Inflammatory macrophage treated with lipopolysaccharide for 1 hour (primary cell): ENCODE measurements around the gene B3GALT6.
A peak's percentile ranks its signal among the peaks of the same experiment; 100 is the strongest.

ENCODE experiments used
- DNase-seq, 2 donors: peaks; one replicate each; pipeline ENCODE4 v3.0.0-alpha.2; 2020 to 2022

The B3GALT6 gene

DNA sequence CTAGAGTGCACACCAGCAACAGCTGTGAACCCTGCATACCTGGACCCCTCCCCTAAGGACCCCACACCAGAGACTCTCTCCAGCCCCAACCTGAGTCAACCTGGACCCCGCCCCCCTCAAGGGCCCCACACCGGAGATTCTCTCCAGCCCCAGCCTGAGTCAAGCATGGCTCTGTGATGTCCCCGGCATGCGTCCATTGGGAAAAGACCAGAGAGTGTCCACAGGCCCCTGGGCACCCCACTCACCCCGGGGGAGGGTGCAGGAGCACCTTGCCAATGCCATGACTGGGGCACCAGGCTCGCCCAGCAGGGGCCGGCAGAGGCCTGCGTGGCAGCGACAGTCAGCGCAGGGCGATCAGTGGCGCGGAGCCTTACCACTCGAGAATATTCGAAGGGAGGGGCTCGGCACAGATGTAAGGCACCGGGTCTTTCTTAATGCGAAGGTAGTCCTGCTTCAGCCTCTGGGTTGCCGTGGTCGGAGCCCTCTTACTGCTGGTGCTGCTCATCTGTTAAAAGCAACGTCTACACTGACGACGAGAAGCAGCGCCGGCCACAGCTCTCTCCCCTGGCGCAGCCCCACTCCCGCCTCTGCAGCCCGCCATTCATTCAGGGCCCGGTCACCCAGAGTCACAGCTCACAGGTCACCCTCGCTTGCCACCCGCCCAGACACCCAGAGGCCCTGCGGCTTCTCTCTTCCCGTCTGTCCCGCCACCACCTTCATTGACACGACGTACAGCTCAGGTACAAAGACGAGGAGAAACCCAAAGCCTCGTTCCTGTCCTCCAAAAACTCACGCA, 35.6 kb downstream of the B3GALT6 start:
- DNase-seq, result no peak

DNA sequence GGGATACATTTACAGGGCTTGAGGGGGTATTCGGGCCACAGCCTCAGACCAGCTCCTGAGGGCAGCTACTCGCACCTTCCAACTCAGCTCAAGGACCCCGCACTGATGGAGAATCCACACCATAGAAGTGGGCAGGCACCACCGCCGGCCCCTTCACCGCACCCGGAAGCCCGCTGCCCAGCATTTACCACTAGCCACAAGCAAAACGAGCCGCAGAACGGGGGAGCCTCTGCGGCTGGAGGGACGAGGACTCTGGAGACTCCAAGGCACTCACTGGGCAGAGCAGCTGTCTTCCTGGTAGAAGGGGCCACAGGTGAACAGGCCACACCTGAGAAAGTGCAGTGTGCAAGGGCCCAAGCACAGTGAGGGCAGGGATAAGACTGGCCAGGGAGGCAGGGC, 36.2 kb downstream of the B3GALT6 start:
- DNase-seq, result no peak

DNA sequence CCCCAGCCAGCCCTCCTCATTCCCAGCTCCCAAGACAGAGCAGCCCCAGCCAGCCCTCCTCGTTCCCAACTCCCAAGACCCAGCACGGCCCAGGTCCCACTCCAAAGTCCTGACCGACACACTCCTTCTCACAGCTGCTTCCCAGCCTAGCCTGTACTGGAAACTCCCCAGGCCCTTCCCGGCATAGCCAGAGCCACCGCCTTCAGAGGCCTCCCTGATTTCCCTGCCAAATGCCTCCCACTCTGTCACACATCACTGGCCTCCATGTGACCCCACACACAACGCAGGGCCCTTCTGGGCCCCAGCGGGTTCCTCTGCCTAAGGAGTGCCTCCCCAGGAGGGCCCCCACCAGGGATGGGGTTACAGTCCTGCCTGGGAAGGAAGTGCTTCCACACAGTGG, 38.8 kb downstream of the B3GALT6 start:
- peak in 1 of 2 donors; percentile 30 for DNase-seq

DNA sequence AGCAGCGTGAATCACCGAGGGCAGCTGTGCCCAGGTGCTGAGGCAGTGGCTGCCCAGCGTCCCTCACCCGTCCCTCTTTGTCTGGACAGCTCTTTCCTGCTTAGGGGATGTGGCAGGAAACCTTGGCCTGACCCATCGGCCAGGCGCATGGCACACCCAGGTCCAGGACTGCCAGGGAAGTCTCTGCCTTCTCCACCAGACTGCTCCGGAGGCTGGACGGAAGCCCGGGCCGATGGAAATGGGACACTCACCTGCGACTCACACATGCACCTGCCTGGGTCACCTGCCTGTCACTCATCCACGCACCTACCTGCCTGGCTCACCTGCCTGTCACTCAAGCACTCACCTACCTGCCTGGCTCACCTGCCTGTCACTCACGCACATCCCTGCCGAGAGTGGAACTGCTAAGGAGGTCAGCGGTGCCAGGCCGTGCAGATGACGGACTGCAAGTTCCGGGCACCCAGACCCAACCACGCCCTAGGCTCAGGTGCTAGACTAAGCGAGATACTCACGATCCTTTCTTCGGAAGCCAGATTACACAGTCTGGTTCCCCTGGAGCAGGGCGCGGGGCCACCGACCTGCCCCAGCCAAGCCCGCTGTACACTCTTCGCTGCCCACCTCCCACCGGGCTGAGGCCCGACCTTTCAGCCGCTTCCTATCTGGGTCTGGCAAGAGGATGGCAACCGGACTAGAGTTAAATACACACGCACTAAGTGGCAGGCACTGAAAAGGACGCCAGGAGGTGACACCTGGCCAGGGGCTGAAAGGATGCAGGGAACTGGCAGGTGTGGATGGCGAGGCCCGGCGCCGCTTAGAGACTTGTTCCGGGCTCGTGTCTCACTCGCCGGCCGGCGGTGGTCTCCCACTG, 40.5 kb downstream of the B3GALT6 start:
- DNase-seq, result no peak

DNA sequence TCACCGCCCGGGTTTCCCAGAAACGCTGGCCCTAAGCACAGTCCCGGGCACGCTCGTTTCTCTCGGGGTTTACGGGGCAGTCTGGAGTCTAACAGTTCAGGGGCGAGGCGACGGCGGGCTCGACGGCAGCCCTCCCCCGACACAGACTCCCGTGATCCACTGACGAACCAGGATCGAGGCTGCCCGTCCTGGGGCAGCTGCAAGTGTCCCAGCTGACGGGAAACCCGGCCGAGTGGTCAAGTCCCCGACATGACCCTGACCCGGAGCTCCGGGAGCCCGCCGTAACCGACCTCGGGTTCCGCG, 41.1 kb downstream of the B3GALT6 start:
- DNase-seq, result peak in 1 of 2 donors; percentile 27

DNA sequence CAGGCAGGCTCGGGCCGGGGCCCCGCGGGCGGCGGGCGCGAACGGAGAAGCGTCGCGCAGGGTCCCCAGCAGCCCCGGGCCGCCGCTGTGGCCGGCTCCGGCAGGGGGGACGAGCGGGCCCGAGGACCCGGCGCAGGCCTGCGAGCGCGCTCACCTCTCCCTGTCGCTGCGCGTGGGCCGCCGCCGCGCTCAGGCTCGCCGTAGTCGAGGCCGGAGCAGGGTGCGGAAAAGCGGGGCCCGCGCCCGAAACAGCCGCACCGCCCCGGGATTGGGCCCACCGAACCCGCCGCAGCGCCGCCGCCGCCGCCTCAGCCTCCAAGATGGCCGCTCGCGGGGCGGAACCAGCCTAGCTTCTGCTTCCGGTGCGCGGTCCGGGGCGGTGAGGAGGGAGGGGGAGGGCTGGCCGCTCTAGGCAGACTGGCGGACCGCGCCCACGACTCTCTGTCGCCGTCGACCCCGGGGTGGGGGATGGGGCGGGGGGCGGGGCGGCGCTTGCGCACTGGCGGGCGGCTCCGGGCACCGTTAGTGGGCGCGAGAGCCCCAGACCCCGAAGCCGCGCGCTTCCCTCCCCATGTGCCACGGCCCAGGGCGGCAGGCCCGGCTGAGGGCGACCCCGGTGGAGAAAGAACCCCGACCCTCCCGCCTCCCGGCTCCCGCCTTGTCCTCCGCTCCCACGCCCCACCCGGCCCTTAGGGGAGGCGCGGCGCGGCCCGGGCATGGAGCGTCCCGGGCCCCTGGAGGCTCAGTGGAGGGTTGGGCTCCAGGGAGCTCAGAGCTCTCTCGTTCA, 41.7 kb downstream of the B3GALT6 start, which contains the start of gene UBE2J2:
TSS of gene UBE2J2 (minus strand) at position 343 of the 787 bp plus-strand sequence. CDS start 5,862 bp downstream, outside the sequence.
- DNase-seq, result peak; percentile 78 to 86

DNA sequence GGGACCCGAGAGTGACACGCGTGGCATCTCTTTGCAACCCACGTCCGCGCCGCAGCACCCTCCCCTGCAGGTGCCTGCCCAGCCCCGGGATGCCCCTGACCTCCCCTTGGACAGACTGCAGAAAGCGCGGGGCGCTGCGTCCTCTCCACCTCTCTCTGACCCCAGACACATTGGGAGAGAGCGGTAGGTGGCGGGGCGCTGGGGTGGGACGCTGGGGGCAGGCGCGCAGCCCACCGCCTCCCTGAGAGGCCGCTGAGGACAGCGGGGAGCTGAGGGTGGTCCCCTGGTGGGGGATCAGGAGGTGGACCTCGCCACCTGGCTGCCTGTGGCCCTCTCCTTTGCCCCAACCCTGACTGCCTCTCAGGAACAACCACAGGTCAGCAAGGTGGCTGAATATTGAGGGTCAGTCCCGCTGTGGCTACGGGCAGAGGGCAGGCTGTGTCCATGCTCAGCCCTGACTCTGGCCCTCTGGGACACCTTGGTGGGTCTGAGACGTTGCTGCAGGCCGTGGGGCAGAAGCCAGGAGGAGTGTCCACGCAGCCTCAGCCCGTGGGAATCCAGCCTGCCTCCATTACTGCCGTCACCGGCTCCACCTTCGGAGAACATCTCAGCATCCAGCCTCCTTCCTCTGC, 42.4 kb downstream of the B3GALT6 start:
- DNase-seq, result no peak

DNA sequence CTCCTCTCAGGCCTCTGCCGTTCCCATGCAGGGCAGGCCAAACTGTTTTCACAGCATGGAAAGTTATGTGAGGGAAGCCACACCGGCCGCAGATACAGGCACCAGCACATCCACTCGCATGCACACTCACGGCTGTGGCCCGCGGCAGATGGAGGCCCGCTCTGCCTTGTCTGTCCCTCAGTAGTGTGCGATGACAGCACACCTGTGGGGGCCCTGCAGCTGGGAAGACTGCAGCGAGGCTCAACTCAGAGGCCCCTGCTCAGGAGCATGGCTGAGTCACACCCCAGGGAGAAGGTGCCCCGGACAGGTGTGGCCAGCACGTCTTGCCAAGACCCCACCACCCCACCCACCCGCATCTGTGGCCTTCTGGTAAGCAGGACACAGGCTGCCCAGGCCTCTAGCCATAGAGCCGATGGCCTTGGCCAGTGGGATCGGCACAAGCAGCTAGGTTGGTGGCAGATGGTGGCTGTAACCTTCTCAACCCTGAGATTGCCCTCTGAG, 42.9 kb downstream of the B3GALT6 start:
- no peak for DNase-seq

DNA sequence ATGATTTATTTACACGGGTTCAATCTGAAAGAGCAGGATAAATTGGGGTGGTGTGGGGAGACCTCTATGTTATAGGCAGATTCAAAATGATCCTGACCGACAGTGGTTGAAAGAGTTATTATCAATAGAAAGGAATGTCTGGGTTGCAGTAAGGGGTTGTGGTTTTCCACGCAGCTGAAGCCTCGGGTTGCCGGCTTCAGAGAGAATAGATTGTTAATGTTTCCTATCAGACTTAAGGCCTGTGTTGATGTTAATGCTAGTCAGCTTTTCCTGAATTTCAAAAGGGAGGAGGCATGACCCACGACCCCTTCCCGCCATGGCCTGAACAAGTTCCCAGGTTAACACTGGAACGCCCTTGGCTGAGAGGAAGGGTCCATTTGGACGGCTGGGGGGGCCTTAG, 43.8 kb downstream of the B3GALT6 start:
- no peak for DNase-seq

DNA sequence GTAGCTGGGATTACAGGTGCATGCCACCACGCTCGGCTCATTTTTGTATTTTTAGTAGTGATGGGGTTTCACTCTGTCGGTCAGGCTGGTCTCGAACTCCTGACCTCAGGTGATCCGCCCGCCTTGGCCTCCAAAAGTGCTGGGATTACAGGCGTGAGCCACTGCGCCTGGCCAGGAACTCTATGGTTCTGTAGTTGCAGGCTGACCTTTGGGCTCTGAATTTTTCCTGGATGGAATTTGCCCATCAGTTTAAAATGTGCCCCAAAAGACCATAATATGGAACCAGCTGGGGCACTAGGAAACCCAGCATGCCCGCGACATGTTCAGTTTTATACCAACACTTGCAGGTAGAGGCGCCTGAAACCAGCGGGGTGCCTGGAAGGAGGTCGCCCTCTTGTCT, 46.6 kb downstream of the B3GALT6 start:
- no peak for DNase-seq

DNA sequence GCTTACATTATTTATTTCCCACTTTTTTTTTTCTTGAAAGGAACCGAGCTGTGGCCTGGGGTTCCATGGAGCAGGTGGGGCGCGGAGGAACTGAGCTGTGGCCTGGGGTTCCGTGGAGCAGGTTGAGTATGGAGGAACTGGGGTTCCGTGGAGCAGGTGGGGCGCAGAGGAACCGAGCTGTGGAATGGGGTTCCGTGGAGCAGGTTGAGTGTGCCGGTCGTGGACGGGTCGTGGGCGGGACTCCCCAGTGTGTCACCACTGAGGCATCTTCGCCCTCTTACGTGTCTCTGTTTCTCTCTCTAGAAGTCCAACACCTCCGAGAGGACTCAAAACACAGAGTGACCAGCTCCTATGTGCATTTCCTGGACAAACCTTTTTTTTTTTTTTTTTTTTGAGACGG, 47.0 kb downstream of the B3GALT6 start:
- no peak for DNase-seq

DNA sequence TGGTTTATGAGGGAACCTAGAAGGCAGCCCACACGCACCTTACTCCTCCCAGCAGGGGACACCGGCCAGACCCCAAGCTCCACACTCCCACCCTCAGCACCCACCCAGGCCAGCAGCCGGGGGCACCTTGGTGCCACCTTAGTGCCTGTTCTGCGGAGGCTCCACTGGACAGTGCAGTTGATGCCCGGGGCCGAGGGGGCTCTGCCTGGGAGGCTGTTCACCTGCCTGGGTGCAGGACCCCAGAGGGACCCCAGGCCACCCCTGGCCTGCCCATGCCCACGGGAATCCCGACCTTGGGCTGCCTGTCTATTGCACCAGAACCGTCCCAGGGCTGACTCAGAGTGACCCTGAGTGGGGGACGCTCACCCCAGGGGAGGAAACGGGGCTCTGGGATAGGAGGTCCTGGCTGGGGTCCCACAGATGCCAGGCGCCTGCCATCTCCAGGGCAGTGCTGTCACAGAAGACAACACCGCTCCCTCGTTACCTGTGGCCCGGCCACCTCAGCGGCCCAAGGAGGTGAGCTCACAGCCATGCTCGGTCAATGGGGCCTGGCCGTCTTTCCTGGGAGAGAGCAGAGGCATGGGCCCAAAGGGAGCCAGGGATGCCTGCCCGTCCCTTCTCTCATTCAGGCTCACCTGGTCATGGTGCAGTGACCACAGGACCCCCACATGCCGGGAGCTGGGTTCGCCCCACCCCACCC, 48.9 kb downstream of the B3GALT6 start:
- DNase-seq, result no peak

DNA sequence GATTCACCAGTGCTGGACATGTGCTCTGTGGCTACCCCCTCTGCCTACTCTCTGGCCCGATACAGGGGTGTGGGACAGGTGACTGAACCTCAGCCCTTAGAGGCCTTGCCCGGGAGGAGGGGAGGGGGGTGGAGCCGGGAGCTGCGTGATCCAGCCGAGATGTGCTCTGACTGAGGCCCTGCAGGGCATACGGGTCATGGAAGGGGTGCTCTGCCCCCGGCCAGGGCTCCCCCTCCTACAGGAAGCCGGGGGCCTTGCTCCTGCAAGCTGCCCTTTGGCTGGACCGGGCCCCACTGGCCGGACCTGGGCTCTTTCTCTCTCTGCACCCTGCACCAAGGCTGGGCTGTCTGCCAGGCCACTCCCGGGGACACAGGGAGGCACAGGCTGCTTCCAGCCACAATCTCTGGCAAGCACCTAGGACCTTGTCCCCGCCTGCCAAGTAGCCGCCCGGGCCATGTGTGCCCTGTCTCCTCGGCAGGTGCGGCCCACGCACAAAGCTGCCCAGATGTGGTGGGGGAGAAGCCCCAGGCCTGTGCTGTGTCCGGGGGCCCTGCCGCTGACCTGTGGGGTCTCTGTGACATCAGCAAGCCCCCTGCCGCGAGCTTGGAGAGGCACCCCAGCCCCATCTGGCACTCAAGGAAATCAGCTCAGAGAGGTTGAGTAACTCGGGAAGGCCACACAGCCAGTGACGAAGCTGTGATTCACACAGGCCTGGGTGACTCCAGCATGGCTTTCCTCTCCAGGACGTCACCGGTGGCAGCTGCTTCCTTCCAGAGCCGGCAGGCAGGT, 49.7 kb downstream of the B3GALT6 start:
- DNase-seq, result peak; percentile 32 to 47

DNA sequence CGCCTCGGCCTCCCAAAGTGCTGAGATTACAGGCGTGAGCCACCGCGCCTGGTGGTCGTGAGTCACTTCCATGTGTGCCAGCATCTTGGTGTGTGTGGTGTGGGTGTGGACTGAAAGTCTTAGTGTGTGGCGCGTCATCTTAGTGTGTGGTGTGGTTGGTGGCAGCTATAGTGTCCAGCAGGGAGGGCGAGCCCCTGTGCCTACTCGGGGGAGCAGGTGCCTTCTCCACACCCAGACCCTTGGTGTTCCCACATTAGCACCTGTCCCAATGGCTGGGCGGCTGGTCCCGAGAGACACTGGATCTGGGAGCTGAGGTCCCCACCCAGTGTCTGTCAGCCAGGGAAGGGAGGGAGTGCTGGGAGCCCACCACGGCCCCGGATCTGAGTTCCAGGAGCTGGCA, 51.0 kb downstream of the B3GALT6 start:
- DNase-seq, result peak in 1 of 2 donors; percentile 19

DNA sequence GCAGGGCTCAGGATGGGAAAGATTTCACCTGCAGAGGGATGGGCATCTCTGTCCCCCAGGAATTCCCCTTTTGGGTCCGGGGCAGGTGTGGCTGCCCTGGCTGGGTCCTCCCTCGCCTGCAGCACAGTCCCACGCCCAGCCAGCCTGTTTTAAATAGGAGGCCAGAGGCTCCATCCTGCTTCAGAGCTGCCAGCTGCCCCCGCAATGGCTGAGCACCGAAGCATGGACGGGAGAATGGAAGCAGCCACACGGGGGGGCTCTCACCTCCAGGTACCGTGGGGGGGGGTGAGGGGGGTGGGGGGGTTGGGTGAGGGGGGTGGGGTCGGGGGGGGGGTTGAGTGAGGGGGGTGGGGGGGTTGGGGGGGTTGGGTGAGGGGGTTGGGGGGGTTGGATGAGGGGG, 51.8 kb downstream of the B3GALT6 start:
- DNase-seq, result no peak
